MM.1S (cell line): ENCODE results near the gene UBP1.

ENCODE experiments used
- DNase-seq: peaks from one replicate; pipeline ENCODE4 v3.0.0-alpha.2; 2015
- H2AFZ ChIP-seq: fragments of 300-600 bp; sonication (generic); 2 replicates; pipeline ENCODE4 v1.6.0; 2016; ENCODE audit warnings: antibody characterized with exemption, low read length
- H3F3A ChIP-seq: fragments of 300-600 bp; sonication (generic); 2 replicates; pipeline ENCODE4 v1.6.1; 2016; ENCODE audit warnings: mild to moderate bottlenecking, antibody characterized with exemption, low read length, moderate library complexity, mixed read lengths; ENCODE audit not compliant: insufficient read depth
- H3K27ac ChIP-seq: fragments of 300-600 bp; sonication (generic); 2 replicates; pipeline ENCODE4 v1.5.1; 2016; ENCODE audit warnings: mild to moderate bottlenecking, low read length
- H3K27me3 ChIP-seq: fragments of 300-600 bp; sonication (generic); replicated peaks from 2 replicates; pipeline ENCODE4 v1.6.0; 2016; ENCODE audit warnings: low read length; ENCODE audit not compliant: insufficient read depth
- H3K36me3 ChIP-seq: fragments of 300-600 bp; sonication (generic); replicated peaks from 2 replicates; pipeline ENCODE4 v1.6.1; 2016; ENCODE audit warnings: mild to moderate bottlenecking, low read length, mixed read lengths; ENCODE audit not compliant: insufficient read depth
- H3K4me1 ChIP-seq: fragments of 300-600 bp; sonication (generic); 2 replicates; pipeline ENCODE4 v1.6.1; 2016; ENCODE audit warnings: low read length, mixed read lengths
- H3K4me2 ChIP-seq: fragments of 300-600 bp; sonication (generic); 2 replicates; pipeline ENCODE4 v1.6.0; 2016; ENCODE audit warnings: low read depth, low read length
- H3K4me3 ChIP-seq: fragments of 300-600 bp; sonication (generic); 2 replicates; pipeline ENCODE4 v1.5.1; 2016; ENCODE audit warnings: low read length, mixed read lengths
- H3K79me2 ChIP-seq: fragments of 300-600 bp; sonication (generic); 2 replicates; pipeline ENCODE4 v1.6.1; 2016; ENCODE audit warnings: mixed run types, low read length, mixed read lengths
- H3K9ac ChIP-seq: fragments of 300-600 bp; sonication (generic); 2 replicates; pipeline ENCODE4 v1.6.1; 2016; ENCODE audit warnings: low read length, mixed read lengths
- H3K9me2 ChIP-seq: fragments of 300-600 bp; sonication (generic); replicated peaks from 2 replicates; pipeline ENCODE4 v1.6.1; 2016; ENCODE audit warnings: mild to moderate bottlenecking, low read length, mixed read lengths; ENCODE audit not compliant: insufficient read depth
- H3K9me3 ChIP-seq: fragments of 300-600 bp; sonication (generic); replicated peaks from 2 replicates; pipeline ENCODE4 v1.6.1; 2016; ENCODE audit warnings: mild to moderate bottlenecking, low read length, mixed read lengths; ENCODE audit not compliant: insufficient read depth
- H4K20me1 ChIP-seq: fragments of 300-600 bp; sonication (generic); 2 replicates; pipeline ENCODE4 v1.6.1; 2016; ENCODE audit warnings: mild to moderate bottlenecking, low read length, moderate library complexity, mixed read lengths; ENCODE audit not compliant: insufficient read depth
- EZH2 ChIP-seq: fragments of 300-600 bp; sonication (generic); optimal IDR thresholded peaks from 2 replicates; pipeline ENCODE3; 2017; ENCODE audit warnings: low read depth, mild to moderate bottlenecking, antibody characterized with exemption, low read length, mixed read lengths
- EZH2phosphoT487 ChIP-seq: fragments of 300-600 bp; sonication (generic); IDR thresholded peaks from 2 replicates; pipeline ENCODE4 v1.6.1; 2018; ENCODE audit warnings: antibody characterized with exemption, low read length
- TF ChIP-seq, protein P1 (sequence below): fragments of 300-600 bp; sonication (generic); IDR thresholded peaks from 2 replicates; pipeline ENCODE4 v1.5.1; 2016; ENCODE audit warnings: antibody characterized with exemption, low read length, mixed read lengths

UBP1 gene

DNA sequence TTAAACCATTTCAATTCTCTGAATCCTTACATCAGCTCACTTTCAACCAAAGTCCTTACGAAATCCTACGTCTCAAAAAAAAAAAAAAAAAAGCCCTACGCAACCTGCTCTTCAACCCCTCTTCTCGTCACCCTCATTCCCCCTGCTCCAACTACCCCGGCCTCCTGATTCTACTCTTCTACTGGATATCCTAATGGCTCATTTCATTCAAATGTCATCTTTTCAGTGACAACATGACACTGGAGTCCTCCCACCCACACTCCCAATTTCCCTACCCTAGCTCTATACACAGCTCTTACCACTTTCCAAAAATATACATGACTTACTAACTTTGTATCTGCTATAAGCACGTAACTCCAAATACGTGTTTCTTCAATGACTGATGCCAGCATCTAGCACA lies 11.5 kb downstream of the UBP1 start:
- Histone ChIP-seq H3K36me3 (peaks cover 6% of the 10 kb centered on the region; the same call in 1 of the 2 replicates), H3K4me1 (peaks cover 27% of the 10 kb centered on the region), H3K9me3 (no peaks in the 10 kb centered on the region), H3K9me2 (no peaks in the 10 kb centered on the region), H4K20me1 (peaks cover 18% of the 10 kb centered on the region; the same call in 1 of the 2 replicates), H3K9ac (no peak overlapping the region), H3K79me2 (peaks cover 99% of the 10 kb centered on the region), H3K27me3 (no peaks in the 10 kb centered on the region), H3F3A (0 out of 2 replicates have a peak, but pooled peaks cover 4% of the 10 kb centered on the region), H3K27ac (no peak overlapping the region), H3K4me2 (no peak overlapping the region), H3K4me3 (no peak overlapping the region), H2AFZ (no peak overlapping the region)
- DNase-seq: no peak
- no peak for TF ChIP-seq EZH2phosphoT487
- TF ChIP-seq, protein P1, sequence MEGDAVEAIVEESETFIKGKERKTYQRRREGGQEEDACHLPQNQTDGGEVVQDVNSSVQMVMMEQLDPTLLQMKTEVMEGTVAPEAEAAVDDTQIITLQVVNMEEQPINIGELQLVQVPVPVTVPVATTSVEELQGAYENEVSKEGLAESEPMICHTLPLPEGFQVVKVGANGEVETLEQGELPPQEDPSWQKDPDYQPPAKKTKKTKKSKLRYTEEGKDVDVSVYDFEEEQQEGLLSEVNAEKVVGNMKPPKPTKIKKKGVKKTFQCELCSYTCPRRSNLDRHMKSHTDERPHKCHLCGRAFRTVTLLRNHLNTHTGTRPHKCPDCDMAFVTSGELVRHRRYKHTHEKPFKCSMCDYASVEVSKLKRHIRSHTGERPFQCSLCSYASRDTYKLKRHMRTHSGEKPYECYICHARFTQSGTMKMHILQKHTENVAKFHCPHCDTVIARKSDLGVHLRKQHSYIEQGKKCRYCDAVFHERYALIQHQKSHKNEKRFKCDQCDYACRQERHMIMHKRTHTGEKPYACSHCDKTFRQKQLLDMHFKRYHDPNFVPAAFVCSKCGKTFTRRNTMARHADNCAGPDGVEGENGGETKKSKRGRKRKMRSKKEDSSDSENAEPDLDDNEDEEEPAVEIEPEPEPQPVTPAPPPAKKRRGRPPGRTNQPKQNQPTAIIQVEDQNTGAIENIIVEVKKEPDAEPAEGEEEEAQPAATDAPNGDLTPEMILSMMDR: no peak
- no peak for TF ChIP-seq EZH2

DNA sequence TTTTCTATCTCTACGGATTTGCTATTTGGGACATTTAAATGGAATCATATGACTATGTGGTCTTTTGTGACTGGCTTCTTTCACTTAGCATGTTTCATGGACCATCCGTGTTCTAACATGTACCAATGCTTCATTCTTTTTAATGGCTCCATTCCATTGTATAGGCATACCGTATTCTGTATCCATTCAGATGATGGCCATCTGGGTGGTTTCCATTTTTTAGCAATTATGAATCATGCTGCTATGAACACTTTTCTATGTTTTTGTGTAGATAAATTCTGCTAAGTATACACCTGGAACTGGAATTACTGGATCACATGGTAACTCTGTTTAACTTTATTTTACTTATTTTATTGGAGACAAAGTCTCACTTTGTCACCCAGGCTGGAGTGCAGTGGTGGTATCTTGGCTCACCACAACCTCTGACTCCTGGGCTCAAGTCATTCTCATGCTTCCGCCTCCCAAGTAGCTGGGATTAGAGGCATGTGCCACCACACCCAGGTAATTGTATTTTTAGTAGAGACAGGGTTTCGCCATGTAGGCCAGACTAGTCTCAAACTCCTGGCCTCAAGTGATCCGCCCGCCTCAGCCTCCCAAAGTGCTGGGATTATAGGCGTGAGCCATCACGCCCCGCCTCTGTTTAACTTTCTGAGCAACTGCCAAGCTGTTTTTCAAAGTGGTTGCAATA lies 13.4 kb downstream of the UBP1 start:
- H4K20me1 ChIP-seq: peaks cover 16% of the 10 kb centered on the region; the same call in 1 of the 2 replicates
- H3K36me3 ChIP-seq: peaks cover 9% of the 10 kb centered on the region; the same call in 1 of the 2 replicates
- peaks cover 94% of the 10 kb centered on the region for H3K79me2 ChIP-seq
- H3K4me3 ChIP-seq: no peak overlapping the region
- H3F3A ChIP-seq: no peaks in the 10 kb centered on the region
- no peak overlapping the region for H2AFZ ChIP-seq
- H3K9me2 ChIP-seq: no peaks in the 10 kb centered on the region
- no peak overlapping the region for H3K4me2 ChIP-seq
- no peaks in the 10 kb centered on the region for H3K9me3 ChIP-seq
- peaks cover 23% of the 10 kb centered on the region for H3K4me1 ChIP-seq
- no peak overlapping the region for H3K9ac ChIP-seq
- H3K27ac ChIP-seq: no peak overlapping the region
- H3K27me3 ChIP-seq: no peaks in the 10 kb centered on the region
- DNase-seq: no peak
- TF ChIP-seq EZH2 (no peak), EZH2phosphoT487 (no peak)
- TF ChIP-seq, protein P1: no peak

- H3K36me3 ChIP-seq: peaks cover 9% of the 10 kb centered on the region; the same call in 1 of the 2 replicates
- H3K9ac ChIP-seq: no peak overlapping the region
- H3K27me3 ChIP-seq: no peaks in the 10 kb centered on the region
- TF ChIP-seq EZH2: no peak
- no peak for TF ChIP-seq EZH2phosphoT487
- TF ChIP-seq, protein P1: no peak
- H3K27ac ChIP-seq: no peak overlapping the region
- H3K9me2 ChIP-seq: no peaks in the 10 kb centered on the region
- H3K9me3 ChIP-seq: no peaks in the 10 kb centered on the region
- no peak for DNase-seq
- peaks cover 20% of the 10 kb centered on the region for H3K4me1 ChIP-seq
- no peak overlapping the region for H3K4me3 ChIP-seq
- H3K79me2 ChIP-seq: peaks cover 93% of the 10 kb centered on the region
- no peak overlapping the region for H2AFZ ChIP-seq
- peaks cover 15% of the 10 kb centered on the region; the same call in 1 of the 2 replicates for H4K20me1 ChIP-seq
- H3F3A ChIP-seq: no peaks in the 10 kb centered on the region
- no peak overlapping the region for H3K4me2 ChIP-seq
Observed at GRCh38 chr3:33426068-33426467, 14.1 kb downstream of the UBP1 start.
